ENCODE measurements around the gene GALNT1.

Gene GALNT1

DNA sequence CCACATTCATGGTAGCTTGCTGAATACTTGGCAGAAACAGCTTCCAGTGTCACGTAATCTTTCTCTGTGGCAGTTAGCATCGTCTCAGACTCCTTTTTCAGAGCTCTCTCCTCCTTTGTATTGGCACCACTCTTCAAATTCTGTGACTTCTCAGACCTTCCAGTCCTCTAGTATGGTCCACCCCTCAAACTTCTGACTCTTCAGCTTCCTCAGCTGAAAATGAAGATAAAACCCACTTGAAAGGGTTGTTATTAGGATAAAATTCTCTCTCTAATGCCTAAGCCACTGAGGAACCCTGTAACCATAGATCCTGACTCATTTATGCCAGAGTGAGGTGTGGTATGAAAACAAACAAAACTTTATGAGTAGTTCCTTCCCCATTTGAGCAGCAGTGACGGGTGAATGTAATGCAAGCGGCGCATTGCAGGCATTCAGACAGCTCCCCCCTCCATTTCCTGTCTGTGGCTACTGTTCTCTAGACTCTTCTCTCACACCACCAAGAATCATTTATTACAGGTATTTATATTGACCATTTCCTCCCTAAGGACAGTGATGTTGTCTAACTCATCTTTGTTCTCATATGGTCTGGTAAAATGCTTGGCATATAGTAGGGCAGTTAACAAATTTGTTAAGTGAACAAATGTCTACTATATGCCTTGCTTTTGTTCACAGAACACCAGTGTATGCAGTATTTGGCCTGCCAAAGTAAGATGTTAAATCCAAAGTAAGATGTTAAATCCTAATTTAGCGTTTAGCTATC lies 35.3 kb downstream of the GALNT1 start:
- peak; percentile 28 to 29 for DNase-seq (ENCODE audit: low read depth in 1 of 2, low spot score in 1 of 2)

DNA sequence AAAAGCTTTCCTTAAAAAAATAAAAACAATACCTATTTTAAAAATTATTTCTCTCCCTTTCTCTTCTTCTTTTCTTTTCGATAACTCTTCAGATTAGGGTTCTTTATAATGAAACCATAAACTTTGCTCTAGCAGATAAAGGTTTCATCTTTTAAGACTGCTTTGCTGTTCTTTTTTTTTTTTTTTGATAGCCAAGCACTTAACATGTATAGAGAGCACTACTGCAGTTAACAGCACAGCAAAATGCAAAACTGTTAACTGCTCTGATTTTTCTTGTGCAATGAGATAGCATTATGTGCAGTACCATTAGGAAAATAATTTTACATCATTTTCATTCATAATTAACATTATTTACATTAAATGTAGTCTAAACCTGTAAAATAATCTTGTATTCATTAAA lies 36.3 kb downstream of the GALNT1 start:
- DNase-seq (ENCODE audit: low read depth in 1 of 2, low spot score in 1 of 2): no peak

DNA sequence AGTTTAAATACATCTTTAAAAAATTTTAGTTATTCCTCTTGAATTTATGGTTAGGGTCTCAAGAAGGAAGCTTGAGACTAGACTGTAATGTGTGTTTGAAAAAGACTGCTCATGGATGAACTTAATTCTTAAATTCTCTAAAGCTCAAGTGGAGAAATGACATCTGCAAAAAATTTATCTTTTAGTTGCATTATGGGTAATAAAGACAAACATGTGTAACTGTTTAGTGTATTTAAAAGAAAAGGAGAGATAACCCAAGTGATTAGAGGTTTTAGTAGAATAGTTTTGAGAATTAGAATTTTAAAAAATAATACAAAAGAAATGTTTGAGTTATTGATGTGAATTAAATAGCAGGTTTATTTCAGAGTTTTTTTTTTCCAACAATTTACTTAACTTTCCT lies 36.7 kb downstream of the GALNT1 start:
- DNase-seq (ENCODE audit: low read depth in 1 of 2, low spot score in 1 of 2): no peak

GRCh38 chr18:35618696-35619095 lies 37.2 kb downstream of the GALNT1 start:
- DNase-seq (ENCODE audit: low read depth in 1 of 2, low spot score in 1 of 2): no peak

- no peak for DNase-seq (ENCODE audit: low read depth in 1 of 2, low spot score in 1 of 2)
Measured at GRCh38 chr18:35619464-35619863, 37.9 kb downstream of the GALNT1 start.

DNA sequence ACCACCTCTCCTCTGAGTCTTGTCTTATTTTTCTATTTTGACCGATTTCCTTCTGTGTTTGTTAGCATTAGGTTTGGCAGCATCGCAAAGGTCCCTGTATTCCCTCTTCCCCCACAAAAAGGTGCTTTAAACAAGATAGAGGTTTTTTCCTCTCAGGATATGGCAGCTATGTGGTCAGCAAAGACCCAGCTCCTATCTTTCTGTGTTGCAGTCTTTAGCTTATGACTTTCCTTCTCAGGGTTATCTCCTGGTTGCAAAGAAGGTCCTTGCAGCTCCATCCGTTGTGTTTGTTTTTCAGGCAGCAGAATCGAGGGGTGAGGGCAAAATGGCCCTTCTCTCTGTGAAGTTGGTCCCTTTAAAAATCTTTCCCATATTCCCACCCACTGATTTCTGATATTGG lies 38.4 kb downstream of the GALNT1 start:
- DNase-seq (ENCODE audit: low read depth in 1 of 2, low spot score in 1 of 2): no peak

DNA sequence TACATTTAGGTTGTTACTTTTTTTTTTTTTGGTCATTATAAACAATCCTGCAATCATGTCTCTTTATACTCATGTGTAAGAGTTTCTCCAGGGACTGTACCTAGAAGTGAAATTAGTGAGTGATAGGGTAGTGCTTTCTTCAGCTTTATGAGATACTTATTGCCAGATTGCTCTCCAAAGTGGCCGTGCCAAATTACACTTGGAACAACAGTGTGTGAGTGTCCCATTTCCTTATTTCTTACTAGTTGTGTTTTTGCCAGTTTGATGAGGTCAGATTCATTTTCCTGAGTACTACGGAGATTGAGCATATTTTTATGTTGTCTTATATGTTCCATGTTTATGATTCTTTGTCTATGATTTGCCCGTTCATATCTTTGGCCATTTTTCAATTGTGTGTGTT lies 39.2 kb downstream of the GALNT1 start:
- no peak for DNase-seq (ENCODE audit: low read depth in 1 of 2, low spot score in 1 of 2)

GRCh38 chr18:35623255-35623654 lies 41.7 kb downstream of the GALNT1 start:
- no peak for DNase-seq (ENCODE audit: low read depth in 1 of 2, low spot score in 1 of 2)

DNA sequence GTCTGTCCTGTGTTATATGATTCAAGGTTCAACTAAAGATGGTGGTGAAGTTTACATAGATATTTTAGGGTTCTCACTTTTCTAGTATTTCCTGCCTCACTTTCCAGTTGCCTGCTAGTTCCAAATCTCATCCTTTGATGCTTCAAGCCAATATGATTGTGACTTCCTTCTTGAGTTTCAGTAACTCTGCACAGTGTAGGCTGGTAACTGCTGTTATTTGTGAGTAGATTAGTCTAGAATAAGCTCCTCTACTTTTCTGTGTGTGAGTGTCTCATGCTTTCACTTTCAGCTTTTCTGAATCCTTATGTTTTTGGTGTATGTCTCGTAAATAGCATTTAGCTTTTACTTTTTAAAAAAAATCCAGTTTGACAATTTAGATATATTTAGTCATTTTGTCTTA lies 42.6 kb downstream of the GALNT1 start:
- DNase-seq (ENCODE audit: low read depth in 1 of 2, low spot score in 1 of 2): no peak

- DNase-seq (ENCODE audit: low read depth in 1 of 2, low spot score in 1 of 2): no peak
Measured at GRCh38 chr18:35625232-35625631, 43.7 kb downstream of the GALNT1 start.

DNA sequence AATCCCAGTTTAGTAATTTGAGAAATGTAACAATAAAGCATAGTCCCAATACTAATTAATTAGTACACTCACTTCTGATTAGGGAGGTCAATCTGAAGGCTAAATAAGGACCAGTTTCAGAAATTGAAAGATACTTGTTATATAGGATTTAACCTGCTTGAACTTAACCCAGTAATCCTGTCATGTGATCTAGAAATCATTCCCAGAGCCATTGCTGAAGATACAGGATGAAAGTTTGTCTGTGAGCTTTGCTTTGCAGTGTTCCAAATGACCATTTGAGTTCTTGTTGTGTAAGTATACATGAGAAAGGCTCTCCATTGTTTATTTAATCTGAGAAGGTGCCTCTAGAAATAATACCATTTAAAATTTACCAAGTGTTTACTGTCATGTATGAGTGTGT lies 52.2 kb downstream of the GALNT1 start:
- DNase-seq (ENCODE audit: low read depth in 1 of 2, low spot score in 1 of 2): no peak

DNA sequence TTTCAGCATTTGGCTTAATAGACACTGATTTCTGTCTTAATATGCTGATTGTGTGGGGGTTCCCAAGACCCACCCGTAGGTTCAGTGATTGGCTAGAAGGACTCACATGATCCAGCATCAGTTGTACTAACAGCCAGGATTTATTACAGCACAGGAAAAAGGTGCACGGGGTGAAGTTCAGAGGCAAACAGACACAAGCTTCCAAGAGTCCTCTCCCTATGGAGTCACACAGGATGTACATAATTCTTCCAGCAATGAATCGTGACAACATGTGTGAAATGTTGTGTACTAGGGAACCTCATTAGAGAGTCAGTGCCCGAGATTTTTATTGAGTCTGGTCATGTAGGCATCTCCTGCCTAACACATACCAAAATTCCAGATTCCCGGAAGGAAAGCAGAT lies 52.8 kb downstream of the GALNT1 start:
- DNase-seq (ENCODE audit: low read depth in 1 of 2, low spot score in 1 of 2): no peak

GRCh38 chr18:35635170-35635569 lies 53.6 kb downstream of the GALNT1 start:
- no peak for DNase-seq (ENCODE audit: low read depth in 1 of 2, low spot score in 1 of 2)

GRCh38 chr18:35637227-35637626 lies 55.7 kb downstream of the GALNT1 start:
- DNase-seq (ENCODE audit: low read depth in 1 of 2, low spot score in 1 of 2): no peak

GRCh38 chr18:35639296-35639695 lies 57.8 kb downstream of the GALNT1 start:
- DNase-seq (ENCODE audit: low read depth in 1 of 2, low spot score in 1 of 2): no peak

- no peak for DNase-seq (ENCODE audit: low read depth in 1 of 2, low spot score in 1 of 2)
Measured at GRCh38 chr18:35641467-35641866, 59.9 kb downstream of the GALNT1 start.

DNA sequence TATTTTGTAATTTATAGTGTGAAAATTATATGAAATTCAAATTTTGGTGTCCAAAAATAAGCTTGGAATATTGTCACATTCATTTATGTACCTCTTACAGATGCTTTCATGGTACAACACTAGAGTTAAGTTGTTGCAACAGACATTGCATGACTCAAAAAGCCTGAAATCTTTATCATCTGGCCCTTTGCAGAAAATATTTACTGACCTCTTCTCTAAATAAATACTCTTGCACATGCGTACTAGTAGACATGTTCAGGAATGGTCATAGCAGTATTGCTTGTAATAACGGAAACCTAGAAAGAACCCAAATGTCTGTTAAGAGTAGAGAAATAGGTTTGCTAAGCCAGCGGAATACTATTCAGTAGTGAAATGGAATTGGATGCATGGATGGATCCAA lies 60.4 kb downstream of the GALNT1 start:
- no peak for DNase-seq (ENCODE audit: low read depth in 1 of 2, low spot score in 1 of 2)

GRCh38 chr18:35642802-35643201 lies 61.3 kb downstream of the GALNT1 start:
- no peak for DNase-seq (ENCODE audit: low read depth in 1 of 2, low spot score in 1 of 2)

- DNase-seq (ENCODE audit: low read depth in 1 of 2, low spot score in 1 of 2): no peak
Measured at GRCh38 chr18:35646449-35646848, 64.9 kb downstream of the GALNT1 start.

GRCh38 chr18:35653392-35654135 lies 72.0 kb downstream of the GALNT1 start:
- DNase-seq (ENCODE audit: low read depth in 1 of 2, low spot score in 1 of 2): no peak

DNA sequence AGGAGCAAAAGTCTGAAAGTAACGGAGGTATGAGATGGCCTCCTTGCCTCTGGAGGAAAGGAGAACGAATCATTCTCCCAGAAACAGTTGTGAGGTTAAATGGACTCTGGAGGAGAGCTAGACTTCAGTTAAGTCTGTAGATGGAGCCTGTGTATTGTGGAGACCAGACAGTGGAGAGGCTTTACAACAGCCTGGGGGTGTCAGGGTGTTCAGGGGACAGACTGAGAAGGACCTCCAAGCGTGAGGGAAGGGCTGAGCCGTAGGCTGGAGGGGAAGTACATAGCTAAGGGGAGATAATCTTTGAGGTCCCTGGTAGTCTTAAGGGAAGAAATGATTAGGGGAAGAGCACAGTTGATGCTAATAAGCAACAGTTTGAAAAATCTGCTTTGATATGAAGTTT lies 76.6 kb downstream of the GALNT1 start:
- no peak for DNase-seq (ENCODE audit: low read depth in 1 of 2, low spot score in 1 of 2)

GRCh38 chr18:35661483-35662146 lies 80.1 kb downstream of the GALNT1 start:
- DNase-seq (ENCODE audit: low read depth in 1 of 2, low spot score in 1 of 2): no peak
